BJ (cell line): ENCODE results near the gene LCN6. TPM values are rescaled to one million over a fixed set of nuclear protein-coding genes. Genes with fewer than 3 reads are reported as not detected.
"Not testable (repeated sequence)": the region's sequence is repeated elsewhere in the genome, so short reads cannot be mapped to it uniquely, and the experiment has no call there.

Source experiments
- CTCF ChIA-PET: fragments of 350-600 bp; formaldehyde crosslinking; extraction: SDS; loops from one replicate; lab custom pipeline; 2021; ENCODE audit warnings: antibody characterized with exemption, inconsistent platforms; lab: Yijun Ruan, JAX
- POLR2A ChIA-PET: fragments of 300-600 bp; sonication (Branson Sonifier 250); formaldehyde crosslinking; extraction: SDS; loops from one replicate; lab custom pipeline; 2021; ENCODE audit warnings: antibody characterized with exemption; lab: Charles Lee
- DNase-seq: peaks from one replicate; pipeline ENCODE4 v3.0.0-alpha.2; 2011; ENCODE audit warnings: low read depth
- H3K27me3 ChIP-seq: 2 replicates; pipeline ENCODE4 v1.6.0; 2011; ENCODE audit warnings: low read length; ENCODE audit not compliant: control insufficient read depth, insufficient read depth
- H3K36me3 ChIP-seq: 2 replicates; pipeline ENCODE4 v1.5.1; 2011; ENCODE audit warnings: low read length; ENCODE audit not compliant: control insufficient read depth, insufficient read depth
- H3K4me3 ChIP-seq: 2 replicates; pipeline ENCODE4 v1.5.1; 2011; ENCODE audit warnings: low read depth, mild to moderate bottlenecking, control low read depth, low read length
- polyA plus RNA-seq: library from polyadenylated mRNA; depleted of rRNA; stranded (reverse); fragments of >200 nt; gene quantifications from 2 replicates; pipeline ENCODE4 v1.2.3, GENCODE V29; 2011
- TF ChIP-seq, protein P1 (sequence below): IDR thresholded peaks from 2 replicates; pipeline ENCODE4 v1.5.1; 2011; ENCODE audit warnings: low read depth, mild to moderate bottlenecking, control low read depth, inconsistent platforms, low read length, moderate library complexity; ENCODE audit not compliant: insufficient read depth

The LCN6 gene
- polyA plus RNA-seq, 1 experiment: not detected

DNA sequence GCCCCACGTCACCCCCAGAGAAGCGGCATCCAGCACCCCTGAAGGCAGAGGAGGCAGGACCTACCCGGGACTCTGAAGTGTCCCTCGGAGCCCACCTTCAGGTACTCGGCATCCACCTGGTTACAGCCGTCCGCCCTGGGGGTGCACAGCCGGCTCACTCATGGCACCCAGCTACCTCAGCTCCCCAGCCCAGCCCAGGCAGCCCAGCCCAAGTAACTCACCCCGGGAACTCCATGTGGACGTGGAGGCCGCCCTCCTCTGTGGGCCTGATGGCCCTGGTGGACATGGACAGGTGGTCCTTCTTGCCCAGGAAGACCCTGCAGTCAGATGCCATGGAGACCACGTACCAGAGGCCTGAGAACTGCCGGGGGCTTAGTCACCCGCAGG is 15.3 kb upstream of the LCN6 start:
- POLR2A ChIA-PET: no interaction called here
- no peak for DNase-seq
- Histone ChIP-seq H3K36me3 (no peaks in the 10 kb centered on the region), H3K27me3 (peaks cover 6% of the 10 kb centered on the region), H3K4me3 (no peak overlapping the region)
- TF ChIP-seq, protein P1, sequence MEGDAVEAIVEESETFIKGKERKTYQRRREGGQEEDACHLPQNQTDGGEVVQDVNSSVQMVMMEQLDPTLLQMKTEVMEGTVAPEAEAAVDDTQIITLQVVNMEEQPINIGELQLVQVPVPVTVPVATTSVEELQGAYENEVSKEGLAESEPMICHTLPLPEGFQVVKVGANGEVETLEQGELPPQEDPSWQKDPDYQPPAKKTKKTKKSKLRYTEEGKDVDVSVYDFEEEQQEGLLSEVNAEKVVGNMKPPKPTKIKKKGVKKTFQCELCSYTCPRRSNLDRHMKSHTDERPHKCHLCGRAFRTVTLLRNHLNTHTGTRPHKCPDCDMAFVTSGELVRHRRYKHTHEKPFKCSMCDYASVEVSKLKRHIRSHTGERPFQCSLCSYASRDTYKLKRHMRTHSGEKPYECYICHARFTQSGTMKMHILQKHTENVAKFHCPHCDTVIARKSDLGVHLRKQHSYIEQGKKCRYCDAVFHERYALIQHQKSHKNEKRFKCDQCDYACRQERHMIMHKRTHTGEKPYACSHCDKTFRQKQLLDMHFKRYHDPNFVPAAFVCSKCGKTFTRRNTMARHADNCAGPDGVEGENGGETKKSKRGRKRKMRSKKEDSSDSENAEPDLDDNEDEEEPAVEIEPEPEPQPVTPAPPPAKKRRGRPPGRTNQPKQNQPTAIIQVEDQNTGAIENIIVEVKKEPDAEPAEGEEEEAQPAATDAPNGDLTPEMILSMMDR: no peak
- CTCF ChIA-PET: interaction anchor here (1.1 kb wide), 1 partner anchor 22 kb away, joined by 3 read pairs; no protein-coding TSS in a partner anchor

DNA sequence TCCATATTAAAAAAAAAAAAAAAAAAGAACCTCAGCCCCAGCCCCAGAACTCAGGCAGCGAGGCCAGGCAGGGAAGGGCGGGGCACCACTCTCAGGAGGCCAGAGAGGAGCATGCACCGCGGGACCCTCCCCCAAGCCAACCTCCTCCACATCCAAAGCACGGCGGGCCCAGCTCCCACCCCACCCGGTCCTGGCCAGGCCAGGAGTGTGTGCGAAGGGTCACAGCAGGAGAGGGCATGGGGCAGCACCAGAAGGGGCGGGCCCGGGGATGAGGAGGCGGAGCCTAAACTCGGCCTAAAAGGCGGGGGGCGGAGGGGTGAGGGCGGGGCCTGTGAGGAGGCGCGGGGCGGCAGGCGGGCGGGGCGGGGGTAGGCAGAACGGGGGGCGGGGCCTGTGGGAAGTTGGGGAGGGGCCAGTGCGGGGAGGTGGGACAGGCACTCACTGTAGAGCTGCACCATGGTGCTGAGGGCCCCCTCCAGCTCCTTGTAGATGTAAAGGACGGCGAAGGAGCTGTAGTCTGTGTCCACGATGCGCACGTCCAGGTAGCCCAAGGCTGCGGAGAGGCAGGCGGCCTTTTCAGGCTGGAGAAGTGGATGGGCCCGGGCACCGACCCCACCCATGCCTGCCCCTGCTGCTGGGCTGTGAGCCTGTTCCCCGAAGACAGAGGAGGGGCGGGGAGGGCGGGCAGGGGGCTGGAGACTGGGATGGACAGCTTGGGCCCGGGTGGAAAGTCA is 14.8 kb upstream of the LCN6 start:
- POLR2A ChIA-PET: no interaction called here
- CTCF ChIA-PET: interaction anchor here (1.1 to 2.7 kb wide), 2 partner anchors 8 to 23 kb away, joined by 3 to 10 read pairs; no protein-coding TSS in a partner anchor
- no peak for DNase-seq
- Histone ChIP-seq H3K4me3 (no peak overlapping the region), H3K36me3 (no peaks in the 10 kb centered on the region), H3K27me3 (peaks cover 6% of the 10 kb centered on the region)
- TF ChIP-seq, protein P1: no peak

DNA sequence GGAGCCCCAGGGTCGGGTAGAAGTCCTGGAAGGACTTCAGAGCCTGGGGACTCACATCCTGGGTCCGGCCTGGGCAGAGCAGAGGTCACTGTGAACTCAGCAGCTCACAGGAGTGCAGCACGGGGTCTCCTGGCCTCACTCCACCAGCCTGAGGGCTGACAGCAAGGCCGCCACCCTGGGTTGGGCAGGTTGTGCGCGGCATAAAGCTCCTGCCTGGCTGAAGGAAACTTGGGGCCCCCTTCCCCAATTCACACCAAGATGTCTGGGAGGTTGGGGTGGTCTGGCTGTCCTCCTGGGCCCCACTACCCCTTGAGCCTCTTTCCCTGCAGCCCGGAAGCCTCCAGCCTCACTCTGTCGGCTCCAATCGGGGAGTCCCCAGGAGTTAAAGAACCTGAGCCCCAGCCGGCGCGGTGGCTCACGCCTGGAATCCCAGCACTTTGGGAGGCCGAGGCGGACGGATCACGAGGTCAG is 13.9 kb upstream of the LCN6 start:
- Histone ChIP-seq H3K36me3 (no peaks in the 10 kb centered on the region), H3K4me3 (no peak overlapping the region), H3K27me3 (peaks cover 2% of the 10 kb centered on the region; the same call in 1 of the 2 replicates)
- POLR2A ChIA-PET: no interaction called here
- TF ChIP-seq, protein P1: no peak
- CTCF ChIA-PET: interaction anchor here (0.7 to 3.1 kb wide), 6 partner anchors 9 to 80 kb away, joined by 3 to 20 read pairs (median 4); partner anchors contain the start of gene AJM1
- no peak for DNase-seq

DNA sequence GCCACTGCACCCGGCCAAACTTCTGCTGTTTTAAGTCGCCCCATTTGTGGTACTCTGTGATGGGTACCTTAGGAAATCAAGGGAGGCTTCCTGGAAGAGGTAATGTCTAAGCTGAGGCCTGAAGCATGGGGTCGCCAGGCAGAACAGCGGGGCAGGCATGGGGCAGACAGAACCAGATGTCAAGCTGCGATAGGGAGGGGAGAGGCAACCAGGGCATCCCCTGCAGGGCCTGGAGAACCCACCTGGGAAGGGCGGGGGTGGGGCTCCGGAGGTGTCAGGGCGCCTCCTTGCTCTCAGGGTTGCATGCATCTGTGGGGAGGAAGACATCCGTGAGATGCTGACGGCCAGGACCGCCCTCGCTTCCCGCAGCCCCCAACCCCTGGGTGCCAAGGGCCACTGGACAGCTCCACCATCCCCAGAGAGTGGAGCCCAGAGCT is 13.2 kb upstream of the LCN6 start:
- CTCF ChIA-PET: interaction anchor here (0.7 to 3.1 kb wide), 10 partner anchors 10 to 81 kb away, joined by 3 to 20 read pairs (median 4); partner anchors contain the start of genes AJM1 and LCN10
- POLR2A ChIA-PET: no interaction called here
- H3K27me3 ChIP-seq: peaks cover 2% of the 10 kb centered on the region; the same call in 1 of the 2 replicates
- H3K4me3 ChIP-seq: no peak overlapping the region
- TF ChIP-seq, protein P1: no peak
- H3K36me3 ChIP-seq: no peaks in the 10 kb centered on the region
- DNase-seq: no peak

DNA sequence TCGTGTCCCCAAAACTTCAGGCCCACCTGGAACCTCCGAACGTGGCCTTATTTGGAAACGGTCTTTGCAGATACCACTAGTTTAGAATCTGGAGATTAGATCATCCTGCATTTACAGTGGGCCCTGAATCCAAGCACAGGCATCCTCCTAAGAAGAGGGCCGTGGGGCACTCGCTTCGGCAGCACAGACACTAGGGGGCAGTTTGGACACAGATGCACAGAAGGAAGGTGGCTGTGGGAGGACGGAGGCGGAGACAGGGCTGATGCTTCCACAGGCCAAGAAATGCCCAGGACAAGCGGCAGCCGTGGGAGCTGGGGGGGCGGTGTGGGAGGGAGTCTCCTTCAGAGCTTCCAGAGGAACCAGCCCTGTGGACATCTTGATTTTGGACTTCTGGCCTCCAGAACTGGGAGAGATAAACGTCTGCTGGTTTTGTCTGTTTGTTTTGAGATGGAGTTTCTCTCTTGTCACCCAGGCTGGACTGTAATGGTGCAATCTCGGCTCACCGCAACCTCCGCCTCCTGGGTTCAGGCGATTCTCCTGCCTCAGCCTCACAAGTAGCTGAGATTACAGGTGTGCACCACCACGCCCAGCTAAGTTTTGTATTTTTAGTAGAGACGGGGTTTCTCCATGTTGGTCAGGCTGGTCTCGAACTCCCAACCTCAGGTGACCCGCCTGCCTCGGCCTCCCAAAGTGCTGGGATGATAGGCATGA is 12.7 kb upstream of the LCN6 start:
- TF ChIP-seq, protein P1: peak; percentile 84
- POLR2A ChIA-PET, H3K4me3 ChIP-seq, H3K36me3 ChIP-seq, H3K27me3 ChIP-seq: not testable (repeated sequence)
- CTCF ChIA-PET: interaction anchor here (0.8 to 3.1 kb wide), 11 partner anchors 8 to 81 kb away, joined by 3 to 20 read pairs (median 3); partner anchors contain the start of genes AJM1 and LCN10
- DNase-seq: peak; percentile 9
